Erythroblast (primary cell): Measurements from ENCODE around the gene THADA.

Source experiments
- GATA1 ChIP-seq: IDR thresholded peaks from 2 replicates; pipeline ENCODE4 v1.6.1; 2011; ENCODE audit warnings: low read depth, mild to moderate bottlenecking, control low read depth, low read length, moderate library complexity
- POLR2A ChIP-seq: IDR thresholded peaks from 2 replicates; pipeline ENCODE4 v1.6.1; 2011; ENCODE audit warnings: mild to moderate bottlenecking, low read length

DNA sequence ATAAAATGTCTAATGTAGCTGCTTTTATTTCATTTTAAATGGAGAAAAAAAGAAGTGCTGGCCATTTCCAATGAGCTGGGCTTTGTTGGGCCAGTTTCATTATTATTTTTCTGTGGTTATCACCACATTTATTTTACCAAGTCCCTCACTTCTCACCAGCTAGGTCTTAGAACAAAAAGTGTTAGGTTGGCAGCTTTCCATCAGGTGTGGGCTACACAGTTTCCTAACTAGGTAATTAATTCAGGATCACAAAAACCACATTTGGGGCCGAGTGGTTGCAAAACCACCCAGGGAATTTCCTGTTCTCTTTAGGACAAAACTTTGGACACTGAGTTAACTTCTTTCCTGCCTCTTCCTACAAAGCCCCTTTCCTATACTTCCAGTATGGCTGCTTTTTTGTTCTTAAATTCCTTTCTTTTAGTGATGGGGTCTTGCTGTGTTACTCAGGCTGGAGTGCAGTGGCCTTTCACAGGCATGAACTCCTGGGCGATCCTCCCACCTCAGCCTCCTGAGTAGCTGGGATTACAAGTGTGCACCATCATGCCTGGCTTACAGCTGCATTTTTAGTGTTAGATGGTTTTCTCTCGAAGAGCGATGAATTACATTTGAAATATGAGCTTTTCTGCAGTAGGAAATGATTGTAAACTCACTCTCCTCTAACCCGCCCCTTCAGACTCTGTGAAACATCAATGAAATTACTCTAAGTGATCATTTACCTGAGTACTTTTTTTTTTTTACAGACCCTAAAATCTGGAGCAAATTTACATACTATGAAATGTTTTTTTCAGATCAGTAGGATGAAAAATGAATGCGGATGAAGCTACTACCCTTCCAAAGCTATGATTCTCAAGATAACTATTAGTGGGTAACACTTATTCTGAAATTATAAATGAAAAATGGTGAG lies 366.8 kb downstream of the THADA start:
- no peak for TF ChIP-seq POLR2A
- no peak for TF ChIP-seq GATA1
